Sigmoid colon (tissue), 7 donors: Measurements from ENCODE around the gene ACOXL. TPM values are rescaled to one million over a fixed set of nuclear protein-coding genes. Genes with fewer than 3 reads are reported as not detected.

Source experiments
- DNase-seq: peaks from one replicate; pipeline ENCODE4 v3.0.0-alpha.2; 2019
- H3K27ac ChIP-seq, 4 donors: fragments of 200-600 bp; sonication (generic); one replicate each; pipeline ENCODE4 v1.5.1; 2016 to 2019; ENCODE audit warnings: mild to moderate bottlenecking in 1 of 4
- H3K27me3 ChIP-seq, 3 donors: fragments of 200-600 bp; sonication (generic); one replicate each; pipeline ENCODE4 v1.5.1; 2019; ENCODE audit warnings: mild to moderate bottlenecking in 1 of 3
- H3K36me3 ChIP-seq, 4 donors: fragments of 200-600 bp; sonication (generic); one replicate each; pipeline ENCODE4 v1.5.1; 2016 to 2019
- H3K4me1 ChIP-seq, 4 donors: fragments of 200-600 bp; sonication (generic); one replicate each; pipeline ENCODE4 v1.5.1; 2017 to 2019
- H3K4me3 ChIP-seq, 4 donors: fragments of 200-600 bp; sonication (generic); one replicate each; pipeline ENCODE4 v1.5.1; 2017 to 2019; ENCODE audit warnings: mild to moderate bottlenecking in 2 of 4, moderate library complexity in 1 of 4
- H3K9me3 ChIP-seq, 4 donors: fragments of 200-600 bp in 3 of 4; sonication (generic) in 3 of 4; one replicate each; pipeline versions ENCODE4 v1.5.1 to v1.6.1; 2013 to 2019
- EP300 ChIP-seq, 4 donors: sonication (generic); formaldehyde crosslinking; IDR thresholded peaks; one replicate each; pipeline ENCODE4 v1.6.1; 2017; ENCODE audit warnings: antibody characterized with exemption in 4 of 4
- POLR2A ChIP-seq, 2 donors: fragments of 450-650 bp; IDR thresholded peaks; one replicate each; pipeline ENCODE4 v1.6.1; 2016; ENCODE audit warnings: antibody characterized with exemption in 2 of 2, mild to moderate bottlenecking in 2 of 2, moderate library complexity in 2 of 2
- POLR2AphosphoS5 ChIP-seq, 4 donors: sonication (generic); formaldehyde crosslinking; IDR thresholded peaks; one replicate each; pipeline ENCODE4 v1.6.1; 2017; ENCODE audit warnings: antibody characterized with exemption in 4 of 4
- whole genome bisulfite sequencing, 2 donors: extraction: QIAGEN DNeasy Blood & Tissue Kit; methylation state at CpG; one replicate each; pipeline ENCODE4 v1.1.7; 2013; 5-methylcytosine and 5-hydroxymethylcytosine counted together
- intact Hi-C: fragments of 100-400 bp; cut with DNase I; formaldehyde crosslinking; loops from one replicate; pipeline ENCODE4 v1.15.1; 2023
- polyA plus RNA-seq, 3 donors: library from polyadenylated mRNA; stranded (reverse); fragments of 200-250 nt; gene quantifications; one replicate each; pipeline ENCODE4 v1.2.3, GENCODE V29; 2013
- total RNA-seq, 4 donors: library from RNA; depleted of rRNA; stranded (reverse); fragments of >200 nt; gene quantifications; one replicate each; pipeline ENCODE4 v1.1.0, GENCODE V29; 2016
- TF ChIP-seq, protein P1 (sequence below), 4 experiments: fragments of 450-650 bp in 3 of 4; fragments of 200-600 bp in 1 of 4; IDR thresholded peaks; one replicate each; pipeline ENCODE4 v1.5.1; 2016 to 2019; ENCODE audit warnings: antibody characterized with exemption in 4 of 4, mild to moderate bottlenecking in 3 of 4, moderate library complexity in 2 of 4
- donor health status: healthy with polysubstance abuse.
- donor health status: Bipolar disorder and iron deficiency.
- donor health status: healthy.

ACOXL gene
- total and polyA plus RNA-seq, 7 donors: 0.45 TPM; not detected in 6

DNA sequence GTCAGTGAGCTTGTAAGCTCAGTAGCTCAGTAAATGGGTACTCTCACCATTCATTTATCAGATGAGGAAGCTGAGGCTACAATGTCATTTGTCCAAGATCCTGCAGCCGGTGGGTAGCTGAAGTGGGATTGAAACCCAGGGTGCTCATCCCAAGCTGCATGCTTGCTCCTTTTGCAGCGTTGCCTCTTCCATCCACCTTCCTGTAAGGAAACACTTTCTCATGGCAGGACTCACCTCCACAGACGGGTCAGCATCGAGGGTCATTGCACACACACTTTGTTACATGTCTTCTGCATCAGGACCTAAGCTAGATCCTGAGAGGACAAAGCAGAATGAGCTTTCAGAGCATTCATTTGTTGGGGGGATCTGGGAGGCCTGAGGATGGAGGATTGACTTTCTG is 60.7 kb downstream of the ACOXL start:
- Histone ChIP-seq H3K4me3 (no peak overlapping the region), H3K27ac (no peak overlapping the region), H3K36me3 (no peaks in the 10 kb centered on the region), H3K9me3 (no peaks in the 10 kb centered on the region), H3K4me1 (no peaks in the 10 kb centered on the region), H3K27me3 (no peaks in the 10 kb centered on the region)
- intact Hi-C loops: no loop called here
- WGBS, 2 donors: 89 to 91% methylated on average over 4 of the region's 4 CpGs
- DNase-seq: no peak
- TF ChIP-seq, protein P1, sequence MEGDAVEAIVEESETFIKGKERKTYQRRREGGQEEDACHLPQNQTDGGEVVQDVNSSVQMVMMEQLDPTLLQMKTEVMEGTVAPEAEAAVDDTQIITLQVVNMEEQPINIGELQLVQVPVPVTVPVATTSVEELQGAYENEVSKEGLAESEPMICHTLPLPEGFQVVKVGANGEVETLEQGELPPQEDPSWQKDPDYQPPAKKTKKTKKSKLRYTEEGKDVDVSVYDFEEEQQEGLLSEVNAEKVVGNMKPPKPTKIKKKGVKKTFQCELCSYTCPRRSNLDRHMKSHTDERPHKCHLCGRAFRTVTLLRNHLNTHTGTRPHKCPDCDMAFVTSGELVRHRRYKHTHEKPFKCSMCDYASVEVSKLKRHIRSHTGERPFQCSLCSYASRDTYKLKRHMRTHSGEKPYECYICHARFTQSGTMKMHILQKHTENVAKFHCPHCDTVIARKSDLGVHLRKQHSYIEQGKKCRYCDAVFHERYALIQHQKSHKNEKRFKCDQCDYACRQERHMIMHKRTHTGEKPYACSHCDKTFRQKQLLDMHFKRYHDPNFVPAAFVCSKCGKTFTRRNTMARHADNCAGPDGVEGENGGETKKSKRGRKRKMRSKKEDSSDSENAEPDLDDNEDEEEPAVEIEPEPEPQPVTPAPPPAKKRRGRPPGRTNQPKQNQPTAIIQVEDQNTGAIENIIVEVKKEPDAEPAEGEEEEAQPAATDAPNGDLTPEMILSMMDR (IDR thresholded peaks at IDR 0.05): no peak
- TF ChIP-seq EP300 (IDR thresholded peaks at IDR 0.05): no peak
- no peak for TF ChIP-seq POLR2A (IDR thresholded peaks at IDR 0.05)
- TF ChIP-seq POLR2AphosphoS5 (IDR thresholded peaks at IDR 0.05): no peak

DNA sequence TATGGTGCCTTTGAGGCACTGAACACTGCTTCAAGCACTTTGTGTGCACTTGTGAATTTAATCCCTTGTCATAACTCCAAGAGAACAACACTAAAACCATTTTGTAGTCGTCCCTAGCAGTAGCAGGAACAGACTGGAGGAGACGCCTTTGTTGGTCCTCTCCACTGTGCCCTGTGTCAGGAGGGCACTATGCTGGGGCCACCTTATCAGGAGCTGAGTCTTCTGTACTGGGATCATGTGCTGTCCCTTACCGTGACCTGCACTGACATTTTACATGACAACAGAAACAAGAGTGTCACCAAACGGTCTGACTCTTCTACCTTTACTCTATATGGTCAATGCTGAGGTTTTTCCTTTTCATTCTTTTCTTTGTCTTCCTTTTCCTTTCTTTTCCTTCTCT is 62.0 kb downstream of the ACOXL start:
- no peak for DNase-seq
- no peak overlapping the region for H3K27ac ChIP-seq
- H3K36me3 ChIP-seq: no peaks in the 10 kb centered on the region
- no peaks in the 10 kb centered on the region for H3K9me3 ChIP-seq
- no peak for TF ChIP-seq EP300 (IDR thresholded peaks at IDR 0.05)
- TF ChIP-seq POLR2A (IDR thresholded peaks at IDR 0.05): no peak
- TF ChIP-seq, protein P1 (IDR thresholded peaks at IDR 0.05): no peak
- no peak for TF ChIP-seq POLR2AphosphoS5 (IDR thresholded peaks at IDR 0.05)
- 82% methylated on average over 4 of the region's 4 CpGs for WGBS, 2 donors
- intact Hi-C loops: no loop called here
- H3K27me3 ChIP-seq: no peaks in the 10 kb centered on the region
- no peak overlapping the region for H3K4me3 ChIP-seq
- no peaks in the 10 kb centered on the region for H3K4me1 ChIP-seq

DNA sequence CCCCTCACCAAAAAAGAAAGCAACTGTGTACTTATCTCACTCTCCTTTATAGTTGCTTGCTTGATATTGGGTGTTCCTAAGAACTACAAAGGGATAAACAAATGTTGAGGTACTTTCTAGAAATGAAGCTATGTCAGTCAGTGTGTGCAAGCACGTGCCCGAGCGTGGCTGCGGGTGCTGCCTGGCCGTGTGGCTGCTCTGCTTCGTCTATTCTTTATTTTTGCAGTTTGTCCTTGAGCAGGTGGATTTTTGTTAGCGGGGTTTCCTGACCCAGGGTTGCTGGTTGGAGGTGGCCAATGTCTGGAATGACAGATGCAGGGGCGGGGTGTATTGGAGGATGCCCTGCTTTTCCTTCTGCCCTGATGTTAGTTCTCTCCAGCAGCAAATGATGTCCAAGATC is 62.6 kb downstream of the ACOXL start:
- Histone ChIP-seq H3K4me3 (no peak overlapping the region), H3K36me3 (no peaks in the 10 kb centered on the region), H3K4me1 (no peaks in the 10 kb centered on the region), H3K27me3 (no peaks in the 10 kb centered on the region), H3K9me3 (no peaks in the 10 kb centered on the region), H3K27ac (no peak overlapping the region)
- intact Hi-C loops: no loop called here
- TF ChIP-seq, protein P1 (IDR thresholded peaks at IDR 0.05): no peak
- TF ChIP-seq POLR2A (IDR thresholded peaks at IDR 0.05): no peak
- no peak for DNase-seq
- 88 to 91% methylated on average over 8 of the region's 8 CpGs for WGBS, 2 donors

DNA sequence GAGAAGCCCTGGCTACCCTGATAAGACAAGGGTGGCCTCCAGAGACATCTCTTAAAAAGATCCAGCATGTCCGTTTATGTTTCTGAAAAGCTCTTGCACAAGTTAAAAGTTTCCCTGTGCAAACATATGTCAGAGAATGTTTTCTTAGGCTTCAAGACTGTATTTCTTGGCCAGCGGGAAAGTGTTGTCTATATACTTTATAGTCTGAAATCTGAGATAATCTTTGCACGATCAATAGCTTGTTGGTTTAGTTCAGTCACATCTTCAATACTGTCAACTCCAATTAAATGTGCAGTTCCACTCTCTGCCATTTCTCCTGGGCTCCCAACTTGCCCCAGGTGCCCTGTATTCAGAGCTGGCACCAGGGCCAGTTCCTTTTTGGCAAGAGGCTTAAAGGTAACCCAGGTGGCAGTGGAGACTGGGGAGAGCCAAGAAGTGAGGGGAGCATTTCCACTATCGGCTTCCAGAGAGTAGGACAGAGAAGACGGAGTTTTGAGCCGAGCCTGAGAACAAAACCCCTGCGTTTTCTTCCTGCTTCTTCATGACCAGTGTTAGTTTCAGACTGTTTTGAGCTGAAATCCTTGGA is 64.4 kb downstream of the ACOXL start:
- no peak overlapping the region for H3K4me3 ChIP-seq
- no peaks in the 10 kb centered on the region for H3K36me3 ChIP-seq
- intact Hi-C loops: no loop called here
- TF ChIP-seq, protein P1 (IDR thresholded peaks at IDR 0.05): no peak
- TF ChIP-seq EP300 (IDR thresholded peaks at IDR 0.05) (no peak), POLR2A (IDR thresholded peaks at IDR 0.05) (no peak)
- no peaks in the 10 kb centered on the region for H3K4me1 ChIP-seq
- no peaks in the 10 kb centered on the region for H3K9me3 ChIP-seq
- WGBS, 2 donors: 76 to 80% methylated on average over 7 of the region's 7 CpGs
- no peak overlapping the region for H3K27ac ChIP-seq
- DNase-seq: no peak
- no peaks in the 10 kb centered on the region for H3K27me3 ChIP-seq

DNA sequence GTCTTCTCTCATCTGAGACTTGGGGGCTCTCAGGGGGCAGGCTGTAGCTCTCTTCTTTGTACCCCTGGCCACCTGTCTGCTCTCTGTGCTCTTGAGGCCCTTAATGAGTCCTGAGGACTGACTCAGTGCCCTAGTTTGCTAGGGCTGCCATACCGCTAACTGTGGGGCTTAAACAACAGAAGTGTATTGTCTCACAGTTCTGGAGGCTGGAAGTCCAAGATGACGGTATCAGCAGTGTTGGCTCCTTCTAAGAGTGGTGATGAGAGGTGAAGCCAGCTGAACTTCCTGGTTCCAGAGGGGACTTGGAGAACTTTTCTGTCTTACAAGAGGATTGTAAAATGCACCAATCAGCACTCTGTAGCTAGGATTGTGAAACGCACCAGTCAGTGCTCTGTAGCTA is 67.0 kb downstream of the ACOXL start:
- intact Hi-C loops: no loop called here
- no peaks in the 10 kb centered on the region for H3K27me3 ChIP-seq
- WGBS, 2 donors: 94 to 98% methylated on average over 3 of the region's 3 CpGs

More for the DNA sequence above, 67.0 kb downstream of the ACOXL start:
- Histone ChIP-seq H3K36me3 (no peaks in the 10 kb centered on the region), H3K27ac (no peak overlapping the region), H3K9me3 (no peaks in the 10 kb centered on the region), H3K4me1 (no peaks in the 10 kb centered on the region), H3K4me3 (no peak overlapping the region)
- no peak for DNase-seq
- TF ChIP-seq, protein P1 (IDR thresholded peaks at IDR 0.05): no peak
- no peak for TF ChIP-seq EP300 (IDR thresholded peaks at IDR 0.05)
- TF ChIP-seq POLR2AphosphoS5 (IDR thresholded peaks at IDR 0.05): no peak
- no peak for TF ChIP-seq POLR2A (IDR thresholded peaks at IDR 0.05)
